Thoracic aorta (tissue), 2 donors: ENCODE measurements around the gene KRTAP10-2. TPM values are rescaled to one million over a fixed set of nuclear protein-coding genes. Genes with fewer than 3 reads are reported as not detected.
"Not testable (repeated sequence)": the region's sequence is repeated elsewhere in the genome, so short reads cannot be mapped to it uniquely, and the experiment has no call there.

ENCODE experiments used
- ATAC-seq: fragments of 150-250 bp; one replicate; pipeline ENCODE4 v1.8.0; 2017; ENCODE audit warnings: low read depth; ENCODE audit not compliant: insufficient number of reproducible peaks, low FRiP score
- DNase-seq: peaks from one replicate; pipeline ENCODE4 v3.0.0-alpha.2; 2020; ENCODE audit warnings: low spot score
- H3K27ac ChIP-seq, 2 donors: fragments of 200-600 bp; sonication (generic); 1 replicate in 1 of 2; 2 replicates in 1 of 2; pipeline ENCODE4 v1.5.1; 2016; ENCODE audit warnings: mild to moderate bottlenecking in 2 of 2, moderate library complexity in 2 of 2
- H3K27me3 ChIP-seq: fragments of 200-600 bp; sonication (generic); replicated peaks from 2 replicates; pipeline ENCODE4 v1.6.0; 2016; ENCODE audit warnings: mild to moderate bottlenecking; ENCODE audit not compliant: insufficient read depth
- H3K36me3 ChIP-seq: fragments of 200-600 bp; sonication (generic); one replicate; pipeline ENCODE4 v1.5.1; 2016
- H3K4me1 ChIP-seq, 2 donors: fragments of 200-600 bp; sonication (generic); 1 replicate in 1 of 2; 2 replicates in 1 of 2; pipeline versions ENCODE4 v1.5.1 to v1.6.0; 2016; ENCODE audit warnings: low read depth in 2 of 2, mild to moderate bottlenecking in 1 of 2; ENCODE audit not compliant: control insufficient read depth in 1 of 2
- H3K4me3 ChIP-seq: fragments of 200-600 bp; sonication (generic); 2 replicates; pipeline ENCODE4 v1.5.1; 2016; ENCODE audit warnings: mild to moderate bottlenecking
- H3K9me3 ChIP-seq: fragments of 200-600 bp; sonication (generic); 2 replicates; pipeline ENCODE4 v1.5.1; 2016
- total RNA-seq, 2 donors: library from RNA; depleted of rRNA; stranded (reverse); fragments of >200 nt; gene quantifications; one replicate each; pipeline versions ENCODE4 v1.1.0 to v1.2.3, GENCODE V29; 2016
- TF ChIP-seq, protein P1 (sequence below): fragments of 200-600 bp; sonication (generic); IDR thresholded peaks from one replicate; pipeline ENCODE4 v1.5.1; 2019; ENCODE audit warnings: antibody characterized with exemption

The KRTAP10-2 gene
- total RNA-seq, 2 donors from 2014 or later: not detected

DNA sequence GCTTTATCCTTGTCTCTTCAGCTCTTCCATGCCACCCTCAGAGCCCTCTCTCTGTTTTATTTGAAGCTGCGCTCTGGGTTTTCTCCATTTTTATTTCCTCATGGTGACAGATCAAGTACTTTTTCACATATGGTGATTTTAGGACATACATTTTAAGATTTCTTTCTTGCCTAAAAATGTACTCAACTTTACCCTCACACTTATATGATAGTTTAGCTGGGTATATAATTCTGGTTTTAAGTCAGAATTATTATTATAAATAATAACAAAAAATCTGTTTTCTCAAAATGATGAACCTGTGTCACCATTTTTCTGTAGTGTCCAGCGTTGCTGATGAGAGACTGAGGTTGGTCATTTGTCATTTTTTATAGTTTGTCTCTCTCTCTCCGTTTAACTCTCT is 29.9 kb upstream of the KRTAP10-2 start:
- no peak overlapping the region for H3K27ac ChIP-seq
- DNase-seq (no peak), ATAC-seq (no peak)

GRCh38 chr21:44580231-44580821 is 29.0 kb upstream of the KRTAP10-2 start, which contains the start of gene KRTAP10-5:
TSS of gene KRTAP10-5 (minus strand) at chr21:44580604. CDS start at chr21:44580578, 26 bp downstream.
- DNase-seq, H3K27me3 ChIP-seq, H3K36me3 ChIP-seq, H3K27ac ChIP-seq, H3K4me1 ChIP-seq, ATAC-seq, H3K4me3 ChIP-seq: not testable (repeated sequence)
- peaks cover 13% of the 10 kb centered on the region for H3K9me3 ChIP-seq

More for the DNA sequence above, 29.9 kb upstream of the KRTAP10-2 start:
- H3K36me3 ChIP-seq: no peaks in the 10 kb centered on the region
- TF ChIP-seq, protein P1, sequence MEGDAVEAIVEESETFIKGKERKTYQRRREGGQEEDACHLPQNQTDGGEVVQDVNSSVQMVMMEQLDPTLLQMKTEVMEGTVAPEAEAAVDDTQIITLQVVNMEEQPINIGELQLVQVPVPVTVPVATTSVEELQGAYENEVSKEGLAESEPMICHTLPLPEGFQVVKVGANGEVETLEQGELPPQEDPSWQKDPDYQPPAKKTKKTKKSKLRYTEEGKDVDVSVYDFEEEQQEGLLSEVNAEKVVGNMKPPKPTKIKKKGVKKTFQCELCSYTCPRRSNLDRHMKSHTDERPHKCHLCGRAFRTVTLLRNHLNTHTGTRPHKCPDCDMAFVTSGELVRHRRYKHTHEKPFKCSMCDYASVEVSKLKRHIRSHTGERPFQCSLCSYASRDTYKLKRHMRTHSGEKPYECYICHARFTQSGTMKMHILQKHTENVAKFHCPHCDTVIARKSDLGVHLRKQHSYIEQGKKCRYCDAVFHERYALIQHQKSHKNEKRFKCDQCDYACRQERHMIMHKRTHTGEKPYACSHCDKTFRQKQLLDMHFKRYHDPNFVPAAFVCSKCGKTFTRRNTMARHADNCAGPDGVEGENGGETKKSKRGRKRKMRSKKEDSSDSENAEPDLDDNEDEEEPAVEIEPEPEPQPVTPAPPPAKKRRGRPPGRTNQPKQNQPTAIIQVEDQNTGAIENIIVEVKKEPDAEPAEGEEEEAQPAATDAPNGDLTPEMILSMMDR: no peak
- H3K4me3 ChIP-seq: no peak overlapping the region
- H3K27me3 ChIP-seq: no peaks in the 10 kb centered on the region
- H3K9me3 ChIP-seq: peaks cover 13% of the 10 kb centered on the region
- no peaks in the 10 kb centered on the region for H3K4me1 ChIP-seq

GRCh38 chr21:44579833-44580144 is 28.5 kb upstream of the KRTAP10-2 start:
- ATAC-seq: no peak
- Histone ChIP-seq H3K4me1 (no peaks in the 10 kb centered on the region), H3K27ac (no peak overlapping the region), H3K27me3 (no peaks in the 10 kb centered on the region), H3K9me3 (peaks cover 13% of the 10 kb centered on the region), H3K36me3 (no peaks in the 10 kb centered on the region), H3K4me3 (no peak overlapping the region)
- no peak for DNase-seq
- TF ChIP-seq, protein P1: no peak

- Histone ChIP-seq H3K36me3 (no peaks in the 10 kb centered on the region), H3K4me3 (no peak overlapping the region), H3K27me3 (no peaks in the 10 kb centered on the region), H3K27ac (no peak overlapping the region), H3K9me3 (peaks cover 13% of the 10 kb centered on the region), H3K4me1 (no peaks in the 10 kb centered on the region)
- no peak for DNase-seq
- TF ChIP-seq, protein P1: no peak
- no peak for ATAC-seq
Measured at GRCh38 chr21:44579056-44579832, 27.9 kb upstream of the KRTAP10-2 start.

GRCh38 chr21:44578371-44579055 is 27.2 kb upstream of the KRTAP10-2 start:
- TF ChIP-seq, protein P1: no peak
- Histone ChIP-seq H3K4me3 (no peak overlapping the region), H3K4me1 (no peaks in the 10 kb centered on the region), H3K9me3 (peaks cover 13% of the 10 kb centered on the region), H3K27me3 (no peaks in the 10 kb centered on the region), H3K36me3 (no peaks in the 10 kb centered on the region), H3K27ac (no peak overlapping the region)
- ATAC-seq (no peak), DNase-seq (no peak)
